HepG2 (cell line): ENCODE measurements around the gene RPS6KB1. TPM values are rescaled to one million over a fixed set of nuclear protein-coding genes. Genes with fewer than 3 reads are reported as not detected.

Experiments used
- ATAC-seq: fragments of 200-7000 bp; cut with Tn5 transposase; 3 replicates; pipeline ENCODE4 v1.9.1; 2020; ENCODE audit warnings: mild to moderate bottlenecking, moderate library complexity
- BruUV-seq: library from RNA; stranded (reverse); fragments of 400-500 nt; replicated peaks from 2 replicates; lab custom pipeline; 2021; lab: Mats Ljungman, UMichigan
- CTCF ChIA-PET: fragments of 300-600 bp; formaldehyde crosslinking; extraction: SDS; loops from one replicate; lab custom pipeline; 2021; ENCODE audit warnings: low total read pairs, inconsistent platforms, low intra/inter-chr PET ratio; lab: Yijun Ruan, JAX
- POLR2A ChIA-PET: fragments of 350-600 bp; sonication (Branson Sonifier 250); formaldehyde crosslinking; loops from one replicate; lab custom pipeline; 2020; ENCODE audit warnings: antibody characterized with exemption, inconsistent platforms; lab: Yijun Ruan, JAX
- DNase-seq: peaks from one replicate; pipeline ENCODE4 v3.0.0-alpha.2; 2015; ENCODE audit warnings: low spot score
- FAIRE-seq: peaks from 3 replicates; lab custom pipeline; 2011; peaks lifted over from hg19 to GRCh38; lab: Jason Lieb, UNC
- H2AFZ ChIP-seq: one replicate; pipeline ENCODE4 v1.6.1; 2011; ENCODE audit warnings: low read length, inconsistent platforms
- H3K27ac ChIP-seq: fragments of 300-600 bp; 3 replicates; pipeline ENCODE4 v1.8.0; 2011; ENCODE audit warnings: mixed run types, mild to moderate bottlenecking, mixed read lengths, low read length, inconsistent platforms; ENCODE audit not compliant: insufficient read depth; ENCODE audit errors: extremely low read length
- H3K27me3 ChIP-seq, 2 experiments: fragments of 200-600 bp in 1 of 2; 2 replicates in 1 of 2; 3 replicates in 1 of 2; pipeline versions ENCODE4 v1.6.0 to v1.8.0; 2011; ENCODE audit warnings: low read length in 2 of 2, mild to moderate bottlenecking in 2 of 2, moderate library complexity in 2 of 2, inconsistent platforms in 1 of 2; ENCODE audit not compliant: insufficient read depth in 2 of 2, control insufficient read depth in 1 of 2
- H3K36me3 ChIP-seq, 2 experiments: fragments of 200-600 bp in 1 of 2; replicated peaks in 1 of 2; 2 replicates in 1 of 2; 3 replicates in 1 of 2; pipeline versions ENCODE4 v1.5.1 to v1.8.0; 2011; ENCODE audit warnings: low read length in 2 of 2, inconsistent platforms in 1 of 2; ENCODE audit not compliant: insufficient read depth in 2 of 2, control insufficient read depth in 1 of 2
- H3K4me1 ChIP-seq: 2 replicates; pipeline ENCODE4 v1.5.1; 2012; ENCODE audit warnings: low read length, inconsistent platforms; ENCODE audit not compliant: insufficient read depth
- H3K4me2 ChIP-seq: 2 replicates; pipeline ENCODE4 v1.6.0; 2011; ENCODE audit warnings: low read depth, low read length, inconsistent platforms
- H3K4me3 ChIP-seq, 3 experiments: fragments of 200-600 bp in 1 of 3; sonication (generic), shearing (Covaris generic) in 1 of 3; replicated peaks in 1 of 3; 2 replicates each; pipeline ENCODE4 v1.5.1; 2011 to 2016; ENCODE audit warnings: low read length in 3 of 3, inconsistent platforms in 2 of 3, low read depth in 2 of 3, mild to moderate bottlenecking in 2 of 3, control low read depth in 1 of 3, mixed read lengths in 1 of 3; ENCODE audit not compliant: insufficient read depth in 1 of 3
- H3K79me2 ChIP-seq: one replicate; pipeline ENCODE4 v1.6.1; 2011; ENCODE audit warnings: low read length, inconsistent platforms; ENCODE audit not compliant: insufficient read depth
- H3K9ac ChIP-seq: 2 replicates; pipeline ENCODE4 v1.6.0; 2011; ENCODE audit warnings: mild to moderate bottlenecking, low read depth, low read length, inconsistent platforms; ENCODE audit not compliant: insufficient read depth
- H3K9me3 ChIP-seq: 2 replicates; pipeline ENCODE4 v1.5.1; 2012; ENCODE audit warnings: mild to moderate bottlenecking, low read length
- H4K20me1 ChIP-seq: 2 replicates; pipeline ENCODE4 v1.6.0; 2011; ENCODE audit warnings: inconsistent platforms, mild to moderate bottlenecking, low read length, moderate library complexity; ENCODE audit not compliant: insufficient read depth
- ATF2 ChIP-seq: sonication (generic); formaldehyde crosslinking; IDR thresholded peaks from 2 replicates; pipeline ENCODE4 v1.4.0; 2020; ENCODE audit warnings: missing genetic modification reagents
- BORCS8-MEF2B ChIP-seq: sonication (generic); formaldehyde crosslinking; IDR thresholded peaks from 2 replicates; pipeline ENCODE4 v1.8.0; 2022; ENCODE audit warnings: mild to moderate bottlenecking, missing genetic modification reagents
- CENPT ChIP-seq: sonication (generic); formaldehyde crosslinking; IDR thresholded peaks from 2 replicates; pipeline ENCODE4 v1.8.0; 2022; ENCODE audit warnings: low read depth, mild to moderate bottlenecking, moderate library complexity, missing genetic modification reagents
- CENPX ChIP-seq: sonication (generic); formaldehyde crosslinking; IDR thresholded peaks from 2 replicates; pipeline ENCODE4 v1.9.0; 2021; ENCODE audit warnings: mild to moderate bottlenecking, missing genetic modification reagents, moderate library complexity
- EEA1 ChIP-seq: sonication (generic); formaldehyde crosslinking; IDR thresholded peaks from 2 replicates; pipeline ENCODE4 v1.5.1; 2020; ENCODE audit warnings: mild to moderate bottlenecking, missing genetic modification reagents, borderline replicate concordance
- MED1 ChIP-seq: sonication (generic); formaldehyde crosslinking; IDR thresholded peaks from 2 replicates; pipeline ENCODE4 v1.4.0; 2020; ENCODE audit warnings: missing genetic modification reagents
- NFE2L2 ChIP-seq: fragments of 150-350 bp; IDR thresholded peaks from 2 replicates; pipeline ENCODE4 v1.6.1; 2014; ENCODE audit warnings: low read length
- NR2C2 ChIP-seq: sonication (generic); formaldehyde crosslinking; IDR thresholded peaks from 2 replicates; pipeline ENCODE4 v1.4.0; 2020; ENCODE audit warnings: missing genetic modification reagents, mild to moderate bottlenecking, moderate library complexity, borderline replicate concordance
- SMAD3 ChIP-seq: sonication (generic); formaldehyde crosslinking; IDR thresholded peaks from 2 replicates; pipeline ENCODE4 v1.4.0; 2020; ENCODE audit warnings: missing genetic modification reagents
- ZBTB42 ChIP-seq: sonication (generic); formaldehyde crosslinking; IDR thresholded peaks from 2 replicates; pipeline ENCODE4 v1.5.0; 2020; ENCODE audit warnings: mild to moderate bottlenecking, missing genetic modification reagents
- ZNF225 ChIP-seq: sonication (generic); formaldehyde crosslinking; IDR thresholded peaks from 2 replicates; pipeline ENCODE4 v1.4.0; 2020; ENCODE audit warnings: mild to moderate bottlenecking, missing genetic modification reagents
- ZNF296 ChIP-seq: sonication (generic); formaldehyde crosslinking; conservative IDR thresholded peaks from 2 replicates; pipeline ENCODE4 v1.5.0; 2020; ENCODE audit warnings: mild to moderate bottlenecking, missing genetic modification reagents
- ZNF558 ChIP-seq: sonication (generic); formaldehyde crosslinking; IDR thresholded peaks from 2 replicates; pipeline ENCODE4 v1.9.0; 2022; ENCODE audit warnings: mild to moderate bottlenecking, missing genetic modification reagents, borderline replicate concordance
- ZNF609 ChIP-seq: sonication (generic); formaldehyde crosslinking; IDR thresholded peaks from 2 replicates; pipeline ENCODE4 v1.4.0; 2020; ENCODE audit warnings: mild to moderate bottlenecking, missing genetic modification reagents, borderline replicate concordance
- ZNF691 ChIP-seq: sonication (generic); formaldehyde crosslinking; IDR thresholded peaks from 2 replicates; pipeline ENCODE4 v1.4.0; 2020; ENCODE audit warnings: missing genetic modification reagents, low read depth, mild to moderate bottlenecking, borderline replicate concordance
- ZNF782 ChIP-seq: sonication (generic); formaldehyde crosslinking; IDR thresholded peaks from 2 replicates; pipeline ENCODE4 v1.4.0; 2020; ENCODE audit warnings: missing genetic modification reagents, mild to moderate bottlenecking, borderline replicate concordance
- WGBS: methylation state at CpG from one replicate; pipeline ENCODE4 v1.1.6; 2017; ENCODE audit warnings: low lambda C conversion rate; 5-methylcytosine and 5-hydroxymethylcytosine counted together
- in situ Hi-C: cut with HindIII; loops from 2 replicates; pipeline ENCODE4 v1.10.0; 2017; ENCODE audit warnings: low pct_unique_long_range_greater_than_20kb; ENCODE audit not compliant: extremely low pct_ligation_motif_present
- intact Hi-C: fragments of 100-400 bp; cut with micrococcal nuclease; formaldehyde crosslinking; loops from one replicate; pipeline ENCODE4 v1.10.0; 2022; ENCODE audit not compliant: unreplicated experiment
- polyA plus RNA-seq, 8 experiments: library from polyadenylated mRNA; depleted of rRNA in 3 of 8; stranded (reverse) in 7 of 8; unstranded in 1 of 8; fragments of >200 nt; fragmentation: Illumina TruSeq in 4 of 8; extraction: Trizol in 4 of 8; gene quantifications; 2 replicates each; pipeline versions ENCODE4 v1.2.1 to v1.2.3, GENCODE V29; 2011 to 2016; ENCODE audit warnings: low read depth in 4 of 8, missing spikeins in 1 of 8, mixed read lengths in 1 of 8; ENCODE audit not compliant: insufficient read depth in 1 of 8
- total RNA-seq, 5 experiments: library from RNA; depleted of rRNA; stranded (reverse); fragments of >200 nt; fragmentation: Illumina TruSeq; extraction: Trizol; gene quantifications; 2 replicates each; pipeline ENCODE4 v1.2.3, GENCODE V29; 2016; ENCODE audit warnings: low read depth in 1 of 5

The RPS6KB1 gene
- total and polyA plus RNA-seq, 2 of the 13 experiments (the other 11 are each of a cell fraction or from before 2014, with no cell fraction given), result 16.5 to 42.2 TPM

GRCh38 chr17:59874376-59874775 lies 18.5 kb upstream of the RPS6KB1 start:
- CTCF ChIA-PET, result no interaction called here

More at GRCh38 chr17:59874376-59874775, 18.5 kb upstream of the RPS6KB1 start:
- BruUV-seq, result no TSS peak
- no peak overlapping the region for H2AFZ ChIP-seq
- no peaks in the 10 kb centered on the region for H3K9me3 ChIP-seq
- H3K79me2 ChIP-seq, result no peaks in the 10 kb centered on the region
- intact Hi-C loops (no loop called here), in situ Hi-C loops (no loop called here)
- no peaks in the 10 kb centered on the region for H3K27me3 ChIP-seq
- peaks cover 8 to 32% of the 10 kb centered on the region in 2 experiments for H3K36me3 ChIP-seq
- 94% methylated on average over 2 of the region's 2 CpGs for WGBS
- no peaks in the 10 kb centered on the region for H4K20me1 ChIP-seq
- POLR2A ChIA-PET, result no interaction called here
- H3K9ac ChIP-seq, result no peak overlapping the region
- no peak overlapping the region for H3K4me2 ChIP-seq
- ATAC-seq (no peak), FAIRE-seq (no peak), DNase-seq (no peak)
- H3K4me1 ChIP-seq, result 0 out of 2 replicates have a peak, but pooled peaks cover 10% of the 10 kb centered on the region
- TF ChIP-seq ATF2 (no peak), MED1 (CRISPR knock-in tag) (no peak), EEA1 (CRISPR knock-in tag) (no peak), CENPT (no peak), NFE2L2 (no peak), ZNF558 (CRISPR knock-in tag) (no peak), ZNF296 (CRISPR knock-in tag) (no peak), ZNF225 (CRISPR knock-in tag) (no peak), ZNF609 (no peak), SMAD3 (no peak), BORCS8-MEF2B (CRISPR knock-in tag) (no peak), ZNF691 (CRISPR knock-in tag) (no peak), CENPX (CRISPR knock-in tag) (no peak), ZBTB42 (CRISPR knock-in tag) (no peak), ZNF782 (CRISPR knock-in tag) (no peak), NR2C2 (CRISPR knock-in tag) (no peak)
- no peak overlapping the region for H3K27ac ChIP-seq
- no peak overlapping the region for H3K4me3 ChIP-seq
